Measurements from ENCODE around the gene WDR1.

DNA sequence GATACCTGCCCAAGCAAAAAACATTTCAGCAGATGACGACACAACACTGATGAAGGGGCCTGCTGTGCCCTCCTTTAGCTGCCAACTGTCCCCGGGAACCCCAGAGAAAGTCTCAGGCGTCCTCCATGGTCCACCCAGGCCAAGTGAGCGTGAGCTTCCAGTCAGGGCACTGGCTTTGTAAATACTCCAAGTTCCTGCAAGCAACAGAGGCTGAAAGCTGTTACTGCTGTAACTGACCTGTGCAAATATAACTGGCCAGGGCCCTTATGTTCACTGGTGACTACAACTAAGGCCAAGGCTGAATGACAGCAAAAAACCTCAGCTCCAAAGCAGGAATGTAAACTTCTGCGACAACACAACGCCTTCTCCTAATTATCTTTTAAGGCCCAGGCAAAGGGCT is 8.2 kb downstream of the WDR1 start:
- no peak for TF ChIP-seq GATA2 (IDR thresholded peaks at IDR 0.05; ENCODE audit: low read depth, low read length)
- no peak for TF ChIP-seq GATA3 (IDR thresholded peaks at IDR 0.05; ENCODE audit: low read depth, low read length)

Measured in SH-SY5Y (cell line).